Stimulated activated CD4-positive, alpha-beta T cell treated with anti-CD3 and anti-CD28 coated beads, Interleukin-12 subunit alpha, Interleukin-12 subunit beta, amount 100 ng/mL, for 4 hours (primary cell): ENCODE data around the gene RASL11A.
A peak's percentile ranks its signal among the peaks of the same experiment; 100 is the strongest.
"Not testable (repeated sequence)": the region's sequence is repeated elsewhere in the genome, so short reads cannot be mapped to it uniquely, and the experiment has no call there.

Experiments
- DNase-seq: peaks from one replicate; pipeline ENCODE4 v3.0.0-alpha.2; 2020

Gene RASL11A, protein sequence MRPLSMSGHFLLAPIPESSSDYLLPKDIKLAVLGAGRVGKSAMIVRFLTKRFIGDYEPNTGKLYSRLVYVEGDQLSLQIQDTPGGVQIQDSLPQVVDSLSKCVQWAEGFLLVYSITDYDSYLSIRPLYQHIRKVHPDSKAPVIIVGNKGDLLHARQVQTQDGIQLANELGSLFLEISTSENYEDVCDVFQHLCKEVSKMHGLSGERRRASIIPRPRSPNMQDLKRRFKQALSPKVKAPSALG

DNA sequence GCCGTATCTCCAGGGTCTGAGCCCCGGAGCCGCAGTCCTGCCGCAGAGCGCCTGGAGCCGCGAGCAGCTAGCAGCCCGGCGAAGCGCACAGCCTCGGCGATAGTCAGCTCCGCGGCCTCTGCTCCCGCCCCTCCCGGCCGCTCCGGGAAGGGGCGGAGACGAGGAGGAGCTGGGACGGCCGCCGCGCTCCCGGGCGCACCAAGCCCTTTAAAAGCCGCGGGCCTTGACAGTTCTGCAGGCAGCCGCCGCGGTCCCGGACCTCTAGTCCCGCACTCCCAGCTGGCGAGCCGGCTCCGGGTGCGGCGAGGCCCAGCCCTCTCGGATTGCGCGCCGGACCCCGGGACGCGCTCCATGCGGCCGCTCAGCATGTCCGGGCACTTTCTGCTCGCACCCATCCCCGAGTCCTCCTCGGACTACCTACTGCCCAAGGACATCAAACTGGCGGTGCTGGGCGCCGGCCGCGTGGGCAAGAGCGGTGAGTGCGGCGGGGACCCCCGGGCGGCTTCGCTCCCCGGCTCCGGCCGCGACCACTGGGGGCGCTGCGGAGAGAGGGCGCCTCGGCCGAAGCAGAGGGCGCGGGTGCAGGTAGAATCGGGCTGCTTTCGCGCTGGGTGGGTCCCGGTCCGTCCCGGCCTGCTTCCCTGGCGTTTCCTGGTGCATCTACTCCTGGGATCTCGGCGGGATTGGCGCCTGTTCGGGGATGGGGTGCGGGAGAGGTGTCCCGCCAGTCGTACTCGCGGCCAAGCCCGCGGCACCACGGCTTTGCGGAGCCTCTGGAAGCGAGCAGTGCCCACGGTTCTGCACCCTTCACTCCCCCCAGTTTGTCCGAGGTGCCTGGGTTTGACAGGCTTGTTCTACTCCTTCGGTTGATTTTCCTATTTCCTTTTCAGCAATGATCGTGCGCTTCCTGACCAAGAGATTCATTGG lies at the start of gene RASL11A:
TSS of gene RASL11A (plus strand) at position 237 of the 927 bp plus-strand sequence. CDS start at position 352, 115 bp downstream.
- DNase-seq, result peak; percentile 77

DNA sequence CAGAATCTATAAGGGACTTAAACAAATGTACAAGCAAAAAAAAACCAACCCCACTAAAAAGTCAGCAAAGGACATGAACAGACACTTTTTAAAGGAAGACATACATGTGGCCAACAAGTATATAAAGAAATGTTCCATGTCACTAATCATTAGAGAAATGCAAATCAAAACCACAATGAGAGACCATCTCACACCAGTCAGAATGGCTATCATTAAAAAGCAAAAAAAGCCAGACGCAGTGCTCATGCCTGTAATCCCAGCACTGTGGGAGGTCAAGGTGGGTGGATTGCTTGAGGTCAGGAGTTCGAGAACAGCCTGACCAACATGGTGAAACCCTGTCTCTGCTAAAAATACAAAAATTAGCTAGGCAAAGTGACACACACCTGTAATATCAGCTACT lies 48.5 kb upstream of the RASL11A start:
- DNase-seq, result not testable (repeated sequence)

DNA sequence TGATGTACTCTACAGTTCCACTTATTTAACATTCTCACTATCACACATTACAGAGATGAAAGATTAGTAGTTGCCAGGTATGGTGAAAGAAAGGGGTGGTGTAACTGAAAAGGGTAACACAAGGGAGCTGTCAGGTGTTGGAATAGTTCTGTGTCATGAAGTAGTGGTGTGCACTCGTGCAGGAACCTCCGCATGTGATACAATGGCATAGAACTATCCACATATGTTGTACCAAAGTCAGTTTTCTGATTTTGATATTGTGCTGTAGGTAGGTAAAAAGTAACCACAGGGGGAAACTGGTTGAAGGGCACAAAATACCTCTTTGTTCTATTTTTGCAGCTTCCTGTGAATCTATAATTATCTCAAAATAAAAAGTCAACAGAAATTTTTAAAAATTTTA lies 43.6 kb upstream of the RASL11A start:
- no peak for DNase-seq

DNA sequence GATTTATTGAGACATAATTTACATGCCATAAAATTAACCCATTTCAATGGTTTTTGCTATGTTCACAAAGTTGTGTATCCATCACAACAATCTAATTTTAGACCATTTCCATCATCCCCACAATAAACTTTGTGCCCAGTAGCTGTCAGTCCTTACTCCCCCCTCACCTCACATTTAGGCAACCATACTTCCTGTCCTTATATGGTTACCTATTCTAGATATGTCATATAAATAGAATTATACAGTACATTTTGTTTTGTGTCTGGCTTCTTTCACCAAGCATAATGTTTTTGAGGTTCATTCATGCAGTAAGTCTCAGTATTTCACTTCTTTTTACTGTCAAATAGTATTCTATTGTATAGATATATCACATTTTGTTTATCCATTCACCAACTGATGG lies 42.5 kb upstream of the RASL11A start:
- no peak for DNase-seq

DNA sequence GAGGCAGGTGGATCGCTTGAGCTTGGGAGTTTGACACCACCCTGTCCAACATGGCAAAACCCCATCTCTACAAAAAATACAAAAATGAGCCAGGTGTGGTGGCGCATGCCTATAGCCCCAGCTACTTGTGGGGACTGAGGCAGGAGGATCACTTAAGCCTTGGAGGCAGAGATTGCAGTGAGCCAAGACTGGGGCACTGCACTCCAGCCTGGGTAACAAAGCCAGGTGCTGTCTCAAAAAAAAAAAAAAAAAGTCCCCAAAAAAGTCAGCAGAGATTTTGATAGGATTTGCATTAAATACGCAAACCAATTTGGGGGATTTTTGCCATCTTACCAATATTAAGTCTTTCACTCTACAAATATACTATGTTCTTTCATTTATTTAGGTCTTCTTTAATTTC lies 41.0 kb upstream of the RASL11A start:
- DNase-seq, result no peak

DNA sequence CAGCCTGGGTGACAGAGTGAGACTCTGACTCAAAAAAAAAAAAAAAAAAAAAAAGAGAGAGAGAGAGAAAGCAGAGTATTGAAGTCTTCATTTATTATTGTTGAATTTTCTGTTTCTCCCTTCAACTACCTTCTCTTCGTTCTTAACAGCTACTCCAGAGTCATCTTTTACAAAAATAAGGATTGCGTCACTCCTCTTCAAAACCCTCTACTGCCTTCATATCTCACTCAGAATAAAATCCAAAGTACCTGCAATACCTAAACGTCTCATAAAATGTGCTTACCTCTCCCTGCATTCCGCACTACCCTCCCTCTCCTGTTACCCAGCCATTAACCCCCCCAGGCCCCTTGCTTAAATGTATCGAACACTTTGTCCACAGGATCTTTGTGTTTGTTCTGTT lies 36.7 kb upstream of the RASL11A start:
- DNase-seq, result no peak

DNA sequence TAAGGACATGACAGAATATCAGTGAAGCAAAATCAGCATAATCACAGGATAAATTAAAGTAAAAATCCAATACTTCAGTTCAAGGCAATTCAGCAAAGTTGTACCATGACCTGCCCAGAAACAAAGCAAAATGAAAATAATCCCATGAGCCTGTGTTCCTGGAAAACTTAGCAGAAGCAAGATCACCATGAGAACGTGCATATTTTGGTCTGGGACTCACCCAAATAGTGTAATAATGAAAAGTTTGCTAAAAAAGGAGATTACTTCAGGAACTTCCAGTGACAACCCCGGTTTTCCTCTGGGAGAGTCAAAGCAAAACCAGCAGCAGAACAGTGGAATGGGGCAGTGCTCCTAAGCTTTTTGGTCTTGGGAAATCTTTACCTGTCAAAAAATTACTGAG lies 34.2 kb upstream of the RASL11A start:
- no peak for DNase-seq

DNA sequence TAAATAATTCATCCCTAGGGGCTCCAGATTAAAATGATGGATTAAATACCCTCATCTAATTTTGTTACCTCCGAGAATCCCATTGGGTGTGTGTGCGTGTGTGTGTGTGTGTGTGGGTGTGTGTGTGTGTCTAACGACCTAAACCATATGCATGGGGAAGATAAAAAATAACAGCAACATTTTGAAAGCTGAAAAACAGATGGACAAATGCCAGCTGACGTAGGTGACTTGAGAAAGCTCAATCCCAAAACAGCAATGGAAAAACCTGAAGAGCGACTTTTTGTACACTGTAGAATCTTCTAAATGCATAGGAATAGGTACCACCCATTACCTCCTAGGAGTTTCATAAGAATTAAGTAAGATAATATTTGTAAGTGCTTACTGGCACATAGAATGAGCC lies 27.9 kb upstream of the RASL11A start:
- DNase-seq, result no peak

DNA sequence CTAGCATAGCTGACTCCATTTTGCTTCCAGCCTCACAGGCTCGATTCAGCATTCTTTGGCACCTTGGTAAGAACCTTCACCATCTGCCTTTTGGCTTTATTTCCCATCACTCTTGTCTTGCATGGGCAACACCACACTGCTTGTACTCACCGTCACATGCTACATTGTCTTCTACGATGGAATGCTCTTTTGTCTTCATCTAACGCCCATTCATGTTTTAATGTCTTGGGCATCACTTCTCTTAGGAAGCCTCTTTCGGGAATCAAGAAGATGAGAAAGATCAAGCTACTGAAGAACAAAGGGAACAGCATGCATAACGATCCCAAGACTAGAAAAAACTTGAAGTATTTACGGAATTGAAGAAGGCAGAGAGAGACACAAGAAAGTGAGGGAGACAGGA lies 25.0 kb upstream of the RASL11A start:
- DNase-seq, result no peak

DNA sequence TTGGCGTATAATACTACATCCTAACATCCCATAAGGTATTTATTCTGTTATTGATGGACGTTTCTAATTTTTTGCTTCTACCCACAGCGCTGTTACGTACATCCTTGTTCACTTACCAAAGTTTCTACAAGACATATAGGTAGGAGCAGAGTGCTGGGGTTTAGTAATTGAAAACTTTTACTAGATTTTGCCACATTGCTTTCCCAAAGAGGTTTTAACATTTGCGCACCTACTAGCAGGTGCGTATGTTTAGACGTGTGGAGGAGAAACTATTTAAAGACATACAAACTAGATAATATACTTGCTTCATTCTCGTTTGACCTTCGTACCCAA lies 19.8 kb upstream of the RASL11A start:
- no peak for DNase-seq

DNA sequence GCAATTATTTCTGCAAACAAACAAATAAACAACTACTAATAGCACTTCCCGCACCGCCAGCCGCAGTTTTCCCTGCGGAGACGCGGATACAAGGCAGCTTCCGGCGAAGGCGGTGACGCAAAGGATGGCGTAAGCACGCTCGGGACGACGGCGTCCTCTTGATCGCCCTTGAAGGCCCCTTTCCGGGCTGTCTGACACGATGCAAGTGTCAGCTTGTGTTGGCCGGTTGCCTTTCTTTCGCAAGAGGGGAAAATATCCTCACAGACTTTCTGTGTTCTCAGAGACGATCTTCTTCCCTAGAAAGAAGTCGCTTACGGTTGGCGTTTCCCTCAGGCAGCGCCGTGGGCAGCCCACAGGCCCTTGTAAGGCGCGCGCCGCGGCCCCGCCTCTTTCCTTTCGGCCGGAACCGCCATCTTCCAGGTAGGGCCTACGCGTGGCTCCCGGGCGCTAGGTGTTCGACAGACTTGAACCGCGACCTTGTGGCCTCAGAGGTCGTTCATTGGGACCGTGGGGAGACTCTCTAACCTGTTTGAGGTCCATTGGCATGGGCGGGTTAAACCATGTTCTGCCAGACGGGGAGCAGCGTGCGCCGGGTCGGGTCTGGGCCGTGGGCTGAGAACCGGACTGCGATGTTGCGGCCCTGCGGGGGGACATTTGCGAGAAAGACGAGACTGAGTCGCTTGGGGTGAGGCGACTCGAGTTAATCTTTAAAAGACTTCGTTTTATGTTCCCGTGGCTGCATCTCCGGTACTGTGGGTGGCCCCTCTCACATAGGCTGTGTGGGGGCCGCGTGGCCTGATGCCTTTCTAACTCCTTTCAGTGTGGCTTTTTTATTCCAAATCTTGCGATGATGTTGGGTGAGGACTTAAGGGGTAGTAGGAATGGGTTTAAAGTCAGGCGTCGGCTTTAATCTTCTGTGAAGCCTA lies 19.2 kb upstream of the RASL11A start, which contains the start of gene RPL21:
TSS of gene RPL21 (plus strand) at position 393 of the 926 bp plus-strand sequence. CDS start 2,219 bp downstream, outside the sequence.
- DNase-seq, result peak; percentile 90

DNA sequence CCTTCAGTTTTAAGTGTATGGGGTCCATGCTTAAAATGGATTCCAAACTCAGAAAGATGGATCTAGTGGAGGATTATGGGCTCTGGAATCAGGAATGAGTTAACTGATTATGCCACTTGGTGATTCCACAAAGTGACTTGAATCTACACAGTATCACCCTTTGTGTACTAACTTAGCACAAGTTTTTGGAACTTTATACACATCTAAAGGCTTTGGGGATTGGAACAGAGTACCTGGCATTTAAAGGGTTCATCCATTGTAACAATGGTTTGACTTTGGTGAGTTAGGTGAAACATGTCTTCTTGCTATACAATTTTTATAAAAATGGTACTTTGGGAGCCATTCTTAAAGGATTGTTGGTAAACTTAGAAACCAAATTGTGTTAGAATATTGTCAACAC lies 18.2 kb upstream of the RASL11A start:
- no peak for DNase-seq

DNA sequence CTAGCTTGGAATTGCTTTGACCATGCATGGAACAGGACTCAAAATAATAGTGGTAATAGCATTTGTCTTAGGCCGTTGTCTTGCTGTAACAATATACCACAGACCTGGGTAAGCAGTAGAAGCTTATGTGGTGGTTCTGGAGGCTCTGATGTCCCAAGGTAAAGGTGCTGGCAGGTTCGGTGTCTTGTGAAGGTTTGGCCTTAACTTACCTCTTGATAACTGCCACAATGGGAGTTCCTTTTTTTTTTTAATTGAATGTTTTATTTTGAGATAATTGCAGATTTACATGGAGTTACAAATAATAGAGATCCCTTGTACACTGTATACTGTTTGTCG lies 13.4 kb upstream of the RASL11A start:
- DNase-seq, result no peak

DNA sequence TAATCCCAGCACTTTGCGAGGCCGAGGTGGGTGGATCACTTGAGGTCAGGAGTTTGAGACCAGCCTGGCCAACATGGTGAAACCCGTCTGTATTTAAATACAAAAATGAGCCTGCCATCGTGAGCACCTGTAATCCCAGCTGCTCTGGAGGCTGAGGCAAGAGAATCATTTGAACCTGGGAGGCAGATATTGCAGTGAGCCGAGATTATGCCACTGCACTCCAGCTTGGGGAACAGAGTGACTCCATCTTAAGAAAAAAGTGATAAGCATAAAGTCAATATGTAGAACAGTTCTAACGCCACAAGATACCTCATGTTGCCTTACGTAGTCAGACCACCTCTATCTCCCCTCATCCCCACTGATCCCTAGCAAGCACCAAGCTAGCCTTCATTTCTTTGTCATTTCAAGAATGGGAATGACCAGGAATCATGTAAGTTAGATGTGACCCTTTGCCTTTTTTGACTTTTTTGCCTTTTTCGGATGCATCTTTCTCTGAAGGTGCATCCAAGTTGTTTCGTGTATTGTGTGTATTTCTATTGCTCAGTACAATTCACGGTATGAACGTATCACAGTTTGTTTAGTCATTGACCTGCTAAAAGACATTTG lies 12.9 kb upstream of the RASL11A start:
- no peak for DNase-seq

DNA sequence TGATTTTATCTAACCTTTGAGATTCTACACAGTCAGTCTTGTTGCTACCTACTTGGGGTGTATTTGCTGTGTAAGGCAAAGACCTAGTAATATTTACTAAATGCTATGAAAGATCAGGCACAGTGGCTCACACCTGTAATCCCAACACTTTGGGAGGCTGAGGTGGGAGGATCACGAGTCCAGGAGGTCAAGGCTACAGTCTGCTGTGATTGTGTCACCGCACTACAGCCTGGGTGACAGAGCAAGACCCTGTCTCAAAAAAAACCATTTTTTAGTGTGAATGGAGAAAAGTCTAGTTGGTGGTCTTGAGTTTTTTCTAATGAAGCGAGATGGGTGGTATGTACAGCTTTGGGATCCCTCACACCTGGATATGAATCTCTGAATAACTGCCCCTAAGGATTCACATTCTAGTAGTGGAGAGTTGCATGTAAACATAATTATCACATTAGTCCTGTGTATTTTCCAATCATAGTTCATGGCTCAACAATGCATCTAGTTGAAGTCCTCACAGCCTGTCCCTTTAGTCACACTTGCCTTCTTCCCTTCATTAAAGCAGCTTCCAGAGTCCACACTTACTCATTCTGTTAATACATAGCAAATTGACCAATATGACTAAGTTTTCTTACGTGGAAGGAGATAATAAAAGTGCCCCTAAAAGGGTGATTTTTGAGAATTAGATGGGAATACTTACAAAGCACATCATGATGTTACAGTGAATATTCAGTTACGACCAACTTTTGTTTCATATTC lies 11.8 kb upstream of the RASL11A start:
- DNase-seq, result no peak

DNA sequence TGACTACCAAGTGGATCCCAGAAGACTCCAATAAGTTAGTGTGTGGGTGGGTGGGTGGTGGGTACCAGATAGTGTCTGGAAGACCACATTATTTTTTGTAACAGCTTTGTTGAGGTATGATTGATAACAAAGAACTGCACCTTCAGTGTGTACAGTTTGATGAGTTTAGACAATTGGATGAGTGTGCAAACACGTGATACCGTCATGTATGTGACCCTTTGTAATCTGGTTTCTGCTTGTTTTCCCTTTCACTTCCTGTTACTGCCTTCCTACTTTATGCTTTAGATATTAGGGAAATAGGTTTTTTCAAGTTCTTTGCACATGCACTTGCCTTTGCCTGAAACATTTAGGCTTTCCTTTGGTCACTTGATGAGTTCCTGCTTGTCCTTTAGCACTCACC lies 10.8 kb upstream of the RASL11A start:
- no peak for DNase-seq

DNA sequence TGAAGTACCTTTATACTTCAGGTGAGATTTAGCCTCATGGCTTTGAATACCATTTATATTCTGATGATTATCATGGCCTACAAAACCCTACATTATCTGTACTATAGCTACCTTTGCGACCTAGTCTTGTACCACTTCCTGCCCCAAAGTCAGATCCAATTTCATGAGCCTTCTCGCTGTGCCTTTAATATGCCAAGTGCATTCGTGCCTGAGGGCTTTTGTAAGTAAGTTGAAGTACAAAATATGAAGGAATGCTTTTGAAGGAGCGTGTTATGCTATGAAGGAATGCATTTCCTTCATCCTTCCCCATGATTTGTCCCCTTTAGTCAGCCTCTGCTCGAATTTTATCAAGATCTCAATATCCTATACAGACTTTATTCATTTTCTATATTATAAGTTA lies 9.2 kb upstream of the RASL11A start:
- DNase-seq, result no peak

DNA sequence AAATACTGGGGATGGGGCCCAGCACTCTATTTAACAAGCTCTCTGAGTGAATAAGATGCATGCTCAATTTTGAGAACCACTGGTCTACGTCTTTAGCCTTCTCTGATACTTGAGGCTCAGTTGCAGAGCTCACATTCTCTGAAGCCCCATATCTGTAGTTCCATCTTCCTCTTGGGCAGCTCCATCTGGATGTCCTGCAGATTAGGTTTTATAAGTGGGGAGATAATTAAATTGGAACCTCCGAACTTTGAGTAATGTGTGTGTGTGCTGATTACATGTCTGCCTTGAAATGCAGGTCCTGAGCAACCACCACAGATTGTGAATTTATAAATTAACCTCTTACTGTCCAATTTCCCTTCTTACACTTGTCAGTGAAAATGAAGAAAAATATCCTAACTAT lies 7.2 kb upstream of the RASL11A start:
- no peak for DNase-seq

DNA sequence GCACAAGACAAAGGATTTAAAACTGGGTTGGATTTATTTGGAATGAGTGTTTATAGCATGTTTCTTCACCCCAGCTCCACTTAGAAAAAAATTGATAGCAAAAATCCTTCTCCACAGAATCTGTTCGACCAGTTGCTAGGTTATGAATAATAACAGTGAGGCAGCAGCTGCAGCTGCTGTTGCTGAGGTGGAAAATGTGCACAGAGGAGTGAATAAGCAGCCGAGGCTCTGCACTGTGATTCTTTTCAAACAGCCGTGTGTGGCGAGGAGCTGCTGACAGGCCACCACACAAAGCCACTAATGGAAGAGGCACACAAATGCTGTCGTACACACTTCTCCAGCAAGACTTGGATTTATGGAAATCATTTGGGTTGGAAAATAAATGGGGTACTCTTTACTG lies 6.4 kb upstream of the RASL11A start:
- no peak for DNase-seq

DNA sequence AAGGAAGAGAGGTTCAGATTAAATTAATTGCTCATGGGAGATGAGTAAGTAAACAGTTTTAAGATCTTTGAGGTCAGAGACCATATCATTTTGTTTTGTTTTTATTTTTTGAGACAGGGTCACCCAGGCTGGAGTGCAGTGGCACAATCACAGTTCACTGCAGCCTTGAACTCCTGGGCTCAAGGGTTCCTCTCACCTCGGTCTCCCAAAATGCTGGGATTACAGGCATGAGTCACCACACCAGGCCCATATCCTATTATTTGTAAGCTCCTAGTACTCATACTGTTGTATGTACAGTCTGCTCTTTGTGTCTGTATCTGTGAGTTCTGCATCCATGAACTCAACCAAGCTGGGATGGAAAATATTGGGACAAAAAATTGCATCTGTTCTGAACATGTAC lies 6.0 kb upstream of the RASL11A start:
- DNase-seq, result no peak

DNA sequence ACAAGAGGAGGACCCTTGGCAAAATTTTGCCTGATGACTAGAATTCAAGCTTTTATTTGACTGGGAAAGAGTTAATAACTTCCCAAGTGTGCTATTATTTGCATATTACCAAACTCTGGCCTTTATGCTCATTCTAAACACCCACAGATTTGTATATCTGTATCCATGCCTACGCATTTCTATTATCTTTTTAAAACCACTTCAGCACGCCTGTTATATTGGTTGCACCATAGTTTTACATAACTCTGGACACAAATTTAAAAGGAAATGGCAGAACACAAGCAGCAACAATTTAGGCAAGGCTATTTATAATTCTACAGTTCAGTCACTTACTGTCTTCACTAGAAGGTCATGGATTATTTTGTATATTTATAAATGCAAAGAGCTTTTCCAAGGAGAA lies 3.7 kb upstream of the RASL11A start:
- DNase-seq, result no peak

DNA sequence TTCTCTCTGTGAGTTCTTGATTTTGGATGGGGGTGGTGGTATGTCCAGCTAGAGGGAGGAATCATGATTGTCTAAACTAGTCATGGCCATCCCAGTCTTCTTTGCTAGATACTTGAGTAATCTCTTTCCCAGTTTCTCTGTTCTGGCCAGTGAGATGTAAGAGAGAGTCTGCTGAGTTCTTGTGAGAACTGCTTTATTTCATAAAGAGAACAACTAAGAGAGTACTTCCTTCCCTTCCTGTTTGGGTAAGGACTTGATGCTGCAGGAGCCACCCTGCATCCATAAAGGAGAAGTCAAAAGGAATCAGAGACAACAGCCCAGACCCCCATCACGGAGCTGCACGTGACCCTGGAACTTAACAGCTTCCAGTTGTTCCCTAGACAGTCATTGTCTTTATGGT lies 3.0 kb upstream of the RASL11A start:
- DNase-seq, result no peak
